Measurements from ENCODE around the gene TRAPPC11.

- TF ChIP-seq CTCF (IDR thresholded peaks at IDR 0.05 in 2 of 3, conservative IDR thresholded peaks at IDR 0.05 in 1 of 3; ENCODE audit: borderline replicate concordance in 1 of 3, insufficient read depth in 1 of 3, low read depth in 2 of 3, low read length in 2 of 3) (no peak), EZH2phosphoT487 (IDR thresholded peaks at IDR 0.05; ENCODE audit: borderline replicate concordance) (no peak), EZH2 (IDR thresholded peaks at IDR 0.05) (no peak), SIN3A (IDR thresholded peaks at IDR 0.05; ENCODE audit: low read depth) (no peak), POLR2A (IDR thresholded peaks at IDR 0.05; ENCODE audit: borderline replicate concordance, extremely low read depth, insufficient read depth, insufficient read length) (no peak), JUND (IDR thresholded peaks at IDR 0.05) (no peak), SP1 (IDR thresholded peaks at IDR 0.05; ENCODE audit: low read depth) (no peak), RAD21 (IDR thresholded peaks at IDR 0.05; ENCODE audit: low read depth) (no peak), ZBTB33 (IDR thresholded peaks at IDR 0.05; ENCODE audit: extremely low read depth, insufficient replicate concordance, low read length) (no peak), TCF7L2 (IDR thresholded peaks at IDR 0.05; ENCODE audit: borderline replicate concordance, extremely low read depth, insufficient read depth, insufficient read length) (no peak), ELF1 (IDR thresholded peaks at IDR 0.05; ENCODE audit: borderline replicate concordance, low read depth) (no peak), YY1 (IDR thresholded peaks at IDR 0.05; ENCODE audit: extremely low read depth, insufficient replicate concordance, low read depth, low read length) (no peak), POLR2AphosphoS5 (IDR thresholded peaks at IDR 0.05; ENCODE audit: low read depth, low read length) (no peak)
These were observed 13.8 kb upstream of the TRAPPC11 start for GRCh38 chr4:183645326-183645725.
